Osteoblast (primary cell): Measurements from ENCODE around the gene TNP1. TPM values are rescaled to one million over a fixed set of nuclear protein-coding genes. Genes with fewer than 3 reads are reported as not detected.

ENCODE experiments used
- DNase-seq: peaks from one replicate; pipeline ENCODE4 v3.0.0; 2011; ENCODE audit warnings: low spot score, mixed read lengths; ENCODE audit not compliant: insufficient read length; ENCODE audit errors: missing footprints
- H2AFZ ChIP-seq: 2 replicates; pipeline ENCODE4 v1.6.0; 2011; ENCODE audit warnings: mild to moderate bottlenecking, low read length
- H3K27ac ChIP-seq: 2 replicates; pipeline ENCODE4 v1.5.1; 2011; ENCODE audit warnings: mild to moderate bottlenecking, low read depth, low read length, moderate library complexity
- H3K27me3 ChIP-seq: 2 replicates; pipeline ENCODE4 v1.6.0; 2012; ENCODE audit warnings: mild to moderate bottlenecking, control low read depth, inconsistent platforms, low read length, moderate library complexity; ENCODE audit not compliant: insufficient read depth
- H3K36me3 ChIP-seq: 2 replicates; pipeline ENCODE4 v1.5.1; 2011; ENCODE audit warnings: mild to moderate bottlenecking, low read length, control low read depth, moderate library complexity; ENCODE audit not compliant: insufficient read depth
- H3K4me1 ChIP-seq: 2 replicates; pipeline ENCODE4 v1.5.1; 2011; ENCODE audit warnings: mild to moderate bottlenecking, low read length, control low read depth, moderate library complexity; ENCODE audit not compliant: insufficient read depth
- H3K4me2 ChIP-seq: 2 replicates; pipeline ENCODE4 v1.6.0; 2011; ENCODE audit warnings: mild to moderate bottlenecking, low read length; ENCODE audit not compliant: insufficient read depth
- H3K4me3 ChIP-seq: fragments of 200-600 bp; sonication (generic); 3 replicates; pipeline ENCODE4 v1.5.1; 2012; ENCODE audit warnings: mild to moderate bottlenecking, low read length, inconsistent platforms; ENCODE audit not compliant: insufficient read depth
- H3K79me2 ChIP-seq: 2 replicates; pipeline ENCODE4 v1.6.0; 2012; ENCODE audit warnings: mild to moderate bottlenecking, low read length, control low read depth, inconsistent platforms; ENCODE audit not compliant: insufficient read depth
- H3K9me3 ChIP-seq: 2 replicates; pipeline ENCODE4 v1.5.1; 2011; ENCODE audit warnings: low read depth, low read length, control low read depth
- H4K20me1 ChIP-seq: 2 replicates; pipeline ENCODE4 v1.6.0; 2012; ENCODE audit warnings: mild to moderate bottlenecking, low read length, control low read depth; ENCODE audit not compliant: insufficient read depth
- total RNA-seq: library from RNA; depleted of rRNA; stranded (reverse); fragments of >200 nt; gene quantifications from 2 replicates; pipeline ENCODE4 v1.2.3, GENCODE V29; 2012
- TF ChIP-seq, protein P1 (sequence below): IDR thresholded peaks from 2 replicates; pipeline ENCODE4 v1.5.1; 2011; ENCODE audit warnings: mild to moderate bottlenecking, low read depth, low read length, moderate library complexity; ENCODE audit errors: extremely low read depth

The TNP1 gene
- total RNA-seq, 1 donor = not detected

DNA sequence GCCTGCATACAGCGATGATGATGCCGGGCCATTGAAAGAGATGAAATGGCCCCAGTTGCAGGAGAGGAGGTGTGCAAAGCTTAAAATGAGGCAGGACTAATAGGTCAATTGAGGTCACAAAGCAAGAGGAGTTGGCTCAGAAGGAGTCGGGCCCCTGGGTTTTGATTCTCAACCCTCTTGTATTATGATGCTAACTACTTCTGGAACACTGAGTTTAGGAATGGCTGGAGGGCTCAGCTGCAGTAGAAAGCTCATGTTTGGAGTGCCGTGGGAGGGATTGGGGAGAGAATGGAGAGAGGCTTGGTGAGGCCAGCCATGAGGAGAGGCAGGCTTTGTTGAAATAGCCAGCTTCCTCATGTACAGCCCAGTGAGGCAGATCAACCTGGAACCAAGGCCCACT, 4.8 kb downstream of the TNP1 start:
- H4K20me1 ChIP-seq = no peaks in the 10 kb centered on the region
- TF ChIP-seq, protein P1, sequence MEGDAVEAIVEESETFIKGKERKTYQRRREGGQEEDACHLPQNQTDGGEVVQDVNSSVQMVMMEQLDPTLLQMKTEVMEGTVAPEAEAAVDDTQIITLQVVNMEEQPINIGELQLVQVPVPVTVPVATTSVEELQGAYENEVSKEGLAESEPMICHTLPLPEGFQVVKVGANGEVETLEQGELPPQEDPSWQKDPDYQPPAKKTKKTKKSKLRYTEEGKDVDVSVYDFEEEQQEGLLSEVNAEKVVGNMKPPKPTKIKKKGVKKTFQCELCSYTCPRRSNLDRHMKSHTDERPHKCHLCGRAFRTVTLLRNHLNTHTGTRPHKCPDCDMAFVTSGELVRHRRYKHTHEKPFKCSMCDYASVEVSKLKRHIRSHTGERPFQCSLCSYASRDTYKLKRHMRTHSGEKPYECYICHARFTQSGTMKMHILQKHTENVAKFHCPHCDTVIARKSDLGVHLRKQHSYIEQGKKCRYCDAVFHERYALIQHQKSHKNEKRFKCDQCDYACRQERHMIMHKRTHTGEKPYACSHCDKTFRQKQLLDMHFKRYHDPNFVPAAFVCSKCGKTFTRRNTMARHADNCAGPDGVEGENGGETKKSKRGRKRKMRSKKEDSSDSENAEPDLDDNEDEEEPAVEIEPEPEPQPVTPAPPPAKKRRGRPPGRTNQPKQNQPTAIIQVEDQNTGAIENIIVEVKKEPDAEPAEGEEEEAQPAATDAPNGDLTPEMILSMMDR = no peak
- no peak overlapping the region for H3K4me2 ChIP-seq
- no peaks in the 10 kb centered on the region for H3K79me2 ChIP-seq
- H2AFZ ChIP-seq = no peak overlapping the region
- no peak overlapping the region for H3K4me3 ChIP-seq
- H3K4me1 ChIP-seq = peaks cover 8% of the 10 kb centered on the region
- H3K27ac ChIP-seq = no peak overlapping the region
- no peaks in the 10 kb centered on the region for H3K27me3 ChIP-seq
- no peak for DNase-seq
- no peaks in the 10 kb centered on the region for H3K36me3 ChIP-seq
- no peaks in the 10 kb centered on the region for H3K9me3 ChIP-seq

- TF ChIP-seq, protein P1 = no peak
- no peaks in the 10 kb centered on the region for H3K79me2 ChIP-seq
- H3K4me3 ChIP-seq = no peak overlapping the region
- no peak overlapping the region for H2AFZ ChIP-seq
- H4K20me1 ChIP-seq = no peaks in the 10 kb centered on the region
- DNase-seq = no peak
- no peaks in the 10 kb centered on the region for H3K4me1 ChIP-seq
- H3K9me3 ChIP-seq = no peaks in the 10 kb centered on the region
- H3K27me3 ChIP-seq = peaks cover 6% of the 10 kb centered on the region
- no peak overlapping the region for H3K27ac ChIP-seq
- no peaks in the 10 kb centered on the region for H3K36me3 ChIP-seq
- no peak overlapping the region for H3K4me2 ChIP-seq
Measured at GRCh38 chr2:216851486-216852090, 8.3 kb downstream of the TNP1 start.

- no peak for DNase-seq
- Histone ChIP-seq H3K4me1 (no peaks in the 10 kb centered on the region), H3K36me3 (no peaks in the 10 kb centered on the region), H3K4me3 (no peak overlapping the region), H3K27ac (no peak overlapping the region), H3K79me2 (no peaks in the 10 kb centered on the region), H3K27me3 (peaks cover 6% of the 10 kb centered on the region), H3K9me3 (no peaks in the 10 kb centered on the region), H2AFZ (no peak overlapping the region), H4K20me1 (no peaks in the 10 kb centered on the region), H3K4me2 (no peak overlapping the region)
- TF ChIP-seq, protein P1 = no peak
Measured at GRCh38 chr2:216850665-216851322, 9.1 kb downstream of the TNP1 start.

- DNase-seq = no peak
- no peaks in the 10 kb centered on the region for H3K9me3 ChIP-seq
- H3K36me3 ChIP-seq = no peaks in the 10 kb centered on the region
- no peak overlapping the region for H2AFZ ChIP-seq
- no peaks in the 10 kb centered on the region for H3K4me1 ChIP-seq
- H4K20me1 ChIP-seq = no peaks in the 10 kb centered on the region
- H3K27ac ChIP-seq = no peak overlapping the region
- H3K79me2 ChIP-seq = no peaks in the 10 kb centered on the region
- no peak overlapping the region for H3K4me2 ChIP-seq
- no peak overlapping the region for H3K4me3 ChIP-seq
- TF ChIP-seq, protein P1 = no peak
- peaks cover 6% of the 10 kb centered on the region for H3K27me3 ChIP-seq
Measured at GRCh38 chr2:216849987-216850386, 9.9 kb downstream of the TNP1 start.
